GM18867 (cell line): ENCODE measurements around the gene EVX1.

ENCODE experiments used
- ATAC-seq: cut with Tn5 transposase; IDR thresholded peaks from one replicate; pipeline ENCODE4 v1.9.1; 2021; ENCODE audit warnings: mild to moderate bottlenecking, moderate library complexity; ENCODE audit not compliant: unreplicated experiment

Gene EVX1

GRCh38 chr7:27224983-27225934 is 17.3 kb upstream of the EVX1 start:
- ATAC-seq, result no peak

- ATAC-seq, result no peak
These were observed 13.2 kb upstream of the EVX1 start for GRCh38 chr7:27229448-27229847.

- no peak for ATAC-seq
These were observed 7.0 kb upstream of the EVX1 start for GRCh38 chr7:27235387-27236311.

GRCh38 chr7:27237735-27238334 is 4.8 kb upstream of the EVX1 start:
- no peak for ATAC-seq

GRCh38 chr7:27238979-27239386 is 3.6 kb upstream of the EVX1 start:
- ATAC-seq, result no peak

- no peak for ATAC-seq
These were observed 3.1 kb upstream of the EVX1 start for GRCh38 chr7:27239387-27240014.

- ATAC-seq, result no peak
These were observed 2.4 kb upstream of the EVX1 start for GRCh38 chr7:27240015-27240731.

GRCh38 chr7:27241189-27242056 is 1.2 kb upstream of the EVX1 start:
- ATAC-seq, result no peak

- no peak for ATAC-seq
These were observed 448 bp upstream of the EVX1 start for GRCh38 chr7:27242154-27242553.

GRCh38 chr7:27243340-27244163 is 950 bp downstream of the EVX1 start:
- no peak for ATAC-seq

GRCh38 chr7:27244488-27245123 is 2.0 kb downstream of the EVX1 start:
- no peak for ATAC-seq

GRCh38 chr7:27245124-27245797 is 2.7 kb downstream of the EVX1 start:
- ATAC-seq, result no peak

- no peak for ATAC-seq
These were observed 3.4 kb downstream of the EVX1 start for GRCh38 chr7:27245798-27246691.

GRCh38 chr7:27247000-27247399 is 4.4 kb downstream of the EVX1 start:
- no peak for ATAC-seq

- no peak for ATAC-seq
These were observed 5.1 kb downstream of the EVX1 start for GRCh38 chr7:27247452-27248426.
